ENCODE data around the gene ATOX1. TPM values are rescaled to one million over a fixed set of nuclear protein-coding genes. Genes with fewer than 3 reads are reported as not detected.

ATOX1 gene
- total and polyA plus RNA-seq, 2 donors (not counting 1 experiment from before 2014, with no cell fraction given): 37.3 to 43.6 TPM

DNA sequence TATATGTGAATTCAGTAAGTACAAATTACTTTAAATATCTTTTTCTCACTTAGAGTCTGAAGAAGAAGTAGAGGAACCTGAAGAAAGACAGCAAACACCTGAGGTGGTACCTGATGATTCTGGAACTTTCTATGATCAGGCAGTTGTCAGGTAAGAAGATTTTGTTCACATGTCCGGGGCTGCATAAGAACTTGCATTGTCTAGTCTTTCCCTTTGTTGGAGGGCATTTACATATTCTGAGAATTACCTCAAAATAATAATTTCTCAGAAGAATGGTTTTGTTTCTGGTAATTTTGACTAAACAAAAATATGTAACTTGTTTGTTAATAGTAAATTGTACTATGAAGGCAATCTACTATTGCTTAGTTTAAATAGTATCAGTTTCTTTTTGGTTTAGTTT, 37.0 kb upstream of the ATOX1 start:
- POLR2A ChIA-PET: no interaction called here
- Mint-ChIP-seq H3K27me3 (no peaks in the 10 kb centered on the region), H3K4me3 (no peak overlapping the region), H3K9me3 (ENCODE audit: insufficient read depth) (no peaks in the 10 kb centered on the region), H3K4me1 (no peaks in the 10 kb centered on the region), H3K27ac (no peak overlapping the region)
- no peak for ATAC-seq (ENCODE audit: low read depth)
- peaks cover 4 to 97% of the 10 kb centered on the region in 2 experiments for H3K36me3 ChIP-seq (replicated peaks in 1 of 2; ENCODE audit: control extremely low read depth in 1 of 2, control insufficient read depth in 1 of 2, extremely low read depth in 1 of 2, insufficient read depth in 2 of 2, low read length in 1 of 2)
- no peak for DNase-seq
- intact Hi-C loops (cut with micrococcal nuclease): no loop called here
- TF ChIP-seq, protein P1, sequence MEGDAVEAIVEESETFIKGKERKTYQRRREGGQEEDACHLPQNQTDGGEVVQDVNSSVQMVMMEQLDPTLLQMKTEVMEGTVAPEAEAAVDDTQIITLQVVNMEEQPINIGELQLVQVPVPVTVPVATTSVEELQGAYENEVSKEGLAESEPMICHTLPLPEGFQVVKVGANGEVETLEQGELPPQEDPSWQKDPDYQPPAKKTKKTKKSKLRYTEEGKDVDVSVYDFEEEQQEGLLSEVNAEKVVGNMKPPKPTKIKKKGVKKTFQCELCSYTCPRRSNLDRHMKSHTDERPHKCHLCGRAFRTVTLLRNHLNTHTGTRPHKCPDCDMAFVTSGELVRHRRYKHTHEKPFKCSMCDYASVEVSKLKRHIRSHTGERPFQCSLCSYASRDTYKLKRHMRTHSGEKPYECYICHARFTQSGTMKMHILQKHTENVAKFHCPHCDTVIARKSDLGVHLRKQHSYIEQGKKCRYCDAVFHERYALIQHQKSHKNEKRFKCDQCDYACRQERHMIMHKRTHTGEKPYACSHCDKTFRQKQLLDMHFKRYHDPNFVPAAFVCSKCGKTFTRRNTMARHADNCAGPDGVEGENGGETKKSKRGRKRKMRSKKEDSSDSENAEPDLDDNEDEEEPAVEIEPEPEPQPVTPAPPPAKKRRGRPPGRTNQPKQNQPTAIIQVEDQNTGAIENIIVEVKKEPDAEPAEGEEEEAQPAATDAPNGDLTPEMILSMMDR (IDR thresholded peaks at IDR 0.05): no peak
- TF ChIP-seq EZH2 (IDR thresholded peaks at IDR 0.05; ENCODE audit: borderline replicate concordance, insufficient read depth, low read depth, low read length, poor library complexity, severe bottlenecking): no peak
- no peak overlapping the region for H3K9ac ChIP-seq (ENCODE audit: low read length)
- H3K9me3 ChIP-seq (ENCODE audit: control extremely low read depth in 1 of 3, control insufficient read depth in 2 of 3, insufficient read depth in 1 of 3, low read length in 2 of 3): no peaks in the 10 kb centered on the region
- H4K20me1 ChIP-seq (ENCODE audit: control insufficient read depth, insufficient read depth, low read length, poor library complexity, severe bottlenecking): peaks cover 43% of the 10 kb centered on the region
- H3K79me2 ChIP-seq (ENCODE audit: control insufficient read depth, insufficient read depth, low read length): peaks cover 37% of the 10 kb centered on the region
- CTCF ChIA-PET: no interaction called here
- no peak overlapping the region for H2AFZ ChIP-seq (ENCODE audit: insufficient read depth, low read depth, low read length, poor library complexity, severe bottlenecking)
- H3K4me2 ChIP-seq (replicated peaks; ENCODE audit: low read depth, low read length, poor library complexity, severe bottlenecking): no peak overlapping the region
- H3K4me1 ChIP-seq (ENCODE audit: control insufficient read depth in 2 of 2, insufficient read depth in 2 of 2, low read length in 2 of 2): no peaks in the 10 kb centered on the region
- H3K4me3 ChIP-seq (ENCODE audit: control extremely low read depth in 1 of 5, extremely low read depth in 1 of 5, insufficient read depth in 1 of 5, low read depth in 2 of 5, low read length in 4 of 5): no peak overlapping the region
- H3K27me3 ChIP-seq (replicated peaks in 1 of 4; ENCODE audit: control extremely low read depth in 1 of 4, control insufficient read depth in 3 of 4, insufficient read depth in 4 of 4, low read length in 3 of 4): no peaks in the 10 kb centered on the region
- no CpG with 5 or more reads among the region's 1 CpG for WGBS (ENCODE audit: insufficient coverage)
- H3K27ac ChIP-seq (ENCODE audit: low read length in 2 of 2): no peak overlapping the region

DNA sequence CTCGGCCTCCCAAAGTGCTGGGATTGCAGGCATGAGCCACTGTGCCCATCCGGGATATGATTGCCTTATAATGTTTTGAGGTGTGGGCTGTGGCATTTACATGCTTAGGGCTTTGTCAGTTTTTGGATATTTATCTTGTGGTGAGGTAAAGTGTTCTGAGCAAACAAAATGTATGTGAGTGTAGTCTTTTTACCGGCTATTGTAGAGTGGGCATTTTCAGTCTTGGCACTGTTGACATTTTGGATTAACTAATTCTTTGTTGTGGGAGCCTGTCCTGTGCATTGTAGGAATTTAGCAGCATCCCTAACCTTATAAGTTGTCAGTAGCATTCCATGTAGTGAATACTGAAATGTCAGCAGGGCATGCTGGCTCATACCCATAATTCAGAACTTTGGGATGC, 34.9 kb upstream of the ATOX1 start:
- TF ChIP-seq, protein P1 (IDR thresholded peaks at IDR 0.05): no peak
- TF ChIP-seq EZH2 (IDR thresholded peaks at IDR 0.05; ENCODE audit: borderline replicate concordance, insufficient read depth, low read depth, low read length, poor library complexity, severe bottlenecking): no peak
- Mint-ChIP-seq H3K9me3 (ENCODE audit: insufficient read depth) (no peaks in the 10 kb centered on the region), H3K27ac (no peak overlapping the region), H3K4me1 (no peaks in the 10 kb centered on the region), H3K4me3 (no peak overlapping the region), H3K27me3 (no peaks in the 10 kb centered on the region)
- Histone ChIP-seq H3K9me3 (ENCODE audit: control extremely low read depth in 1 of 3, control insufficient read depth in 2 of 3, insufficient read depth in 1 of 3, low read length in 2 of 3) (no peaks in the 10 kb centered on the region), H3K27me3 (replicated peaks in 1 of 4; ENCODE audit: control extremely low read depth in 1 of 4, control insufficient read depth in 3 of 4, insufficient read depth in 4 of 4, low read length in 3 of 4) (no peaks in the 10 kb centered on the region), H3K9ac (ENCODE audit: low read length) (no peak overlapping the region), H3K36me3 (replicated peaks in 1 of 2; ENCODE audit: control extremely low read depth in 1 of 2, control insufficient read depth in 1 of 2, extremely low read depth in 1 of 2, insufficient read depth in 2 of 2, low read length in 1 of 2) (peaks cover 3 to 88% of the 10 kb centered on the region in 2 experiments), H3K4me3 (ENCODE audit: control extremely low read depth in 1 of 5, extremely low read depth in 1 of 5, insufficient read depth in 1 of 5, low read depth in 2 of 5, low read length in 4 of 5) (no peak overlapping the region), H4K20me1 (ENCODE audit: control insufficient read depth, insufficient read depth, low read length, poor library complexity, severe bottlenecking) (peaks cover 43% of the 10 kb centered on the region), H2AFZ (ENCODE audit: insufficient read depth, low read depth, low read length, poor library complexity, severe bottlenecking) (no peak overlapping the region), H3K4me2 (replicated peaks; ENCODE audit: low read depth, low read length, poor library complexity, severe bottlenecking) (no peak overlapping the region), H3K4me1 (ENCODE audit: control insufficient read depth in 2 of 2, insufficient read depth in 2 of 2, low read length in 2 of 2) (no peaks in the 10 kb centered on the region), H3K79me2 (ENCODE audit: control insufficient read depth, insufficient read depth, low read length) (peaks cover 53% of the 10 kb centered on the region), H3K27ac (ENCODE audit: low read length in 2 of 2) (no peak overlapping the region)
- intact Hi-C loops (cut with micrococcal nuclease): no loop called here
- 98% methylated on average over 3 of the region's 3 CpGs for WGBS (ENCODE audit: insufficient coverage)
- POLR2A ChIA-PET: no interaction called here
- CTCF ChIA-PET: interaction anchor here (1.0 kb wide), 1 partner anchor 49 kb away, joined by 3 read pairs; no protein-coding TSS in a partner anchor
- ATAC-seq (ENCODE audit: low read depth) (no peak), DNase-seq (no peak)

Data from B cell (primary cell).